ENCODE measurements around the gene FAM111B. TPM values are rescaled to one million over a fixed set of nuclear protein-coding genes. Genes with fewer than 3 reads are reported as not detected.

Gene FAM111B
- total RNA-seq, 1 experiment from 2014 or later, result 50.1 TPM

DNA sequence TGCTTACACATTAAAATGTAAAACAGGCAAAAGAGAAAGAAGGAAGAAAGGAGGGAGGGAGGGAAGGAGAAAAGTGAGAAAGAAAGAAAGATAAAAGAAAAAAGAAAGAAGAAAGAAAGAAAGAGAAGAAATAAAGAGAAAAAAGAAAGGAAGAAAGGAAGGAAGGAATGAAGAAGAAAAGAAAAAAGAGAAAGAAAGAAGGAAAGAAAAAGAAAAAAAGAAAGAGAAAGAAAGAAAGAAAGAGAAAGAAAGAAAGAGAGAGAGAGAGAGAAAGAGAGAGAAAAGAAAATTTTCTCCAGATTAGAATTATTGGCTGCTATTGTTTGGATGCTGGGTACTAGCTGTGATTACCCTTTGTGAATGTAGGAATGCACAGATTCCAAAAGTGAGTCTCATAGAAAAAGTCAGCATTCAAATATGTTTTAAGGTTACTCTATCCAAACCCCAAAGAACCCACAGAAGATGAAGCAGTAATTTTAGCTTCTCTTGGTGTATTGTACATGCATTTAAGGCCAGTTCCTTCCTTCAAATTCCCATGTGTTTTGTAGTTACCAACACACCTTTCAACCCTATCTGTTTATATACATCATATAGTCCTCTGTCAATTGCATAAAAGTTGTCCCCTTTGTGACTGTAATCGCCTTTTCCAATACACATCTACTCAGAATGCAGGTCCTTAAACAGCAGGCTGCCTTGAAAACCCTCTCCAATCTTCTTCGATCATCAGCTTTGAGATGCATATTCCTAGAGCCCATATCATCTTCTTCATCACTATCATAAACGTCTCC, 34.8 kb downstream of the FAM111B start:
- POLR2A ChIA-PET (ENCODE audit: low non-redundant PET), result interaction anchor here (0.6 kb wide), 1 partner anchor 35 kb away, joined by 4 read pairs; the partner anchor contains the start of gene FAM111B
- intact Hi-C loops (cut with micrococcal nuclease; ENCODE audit: unreplicated experiment), result no loop called here

DNA sequence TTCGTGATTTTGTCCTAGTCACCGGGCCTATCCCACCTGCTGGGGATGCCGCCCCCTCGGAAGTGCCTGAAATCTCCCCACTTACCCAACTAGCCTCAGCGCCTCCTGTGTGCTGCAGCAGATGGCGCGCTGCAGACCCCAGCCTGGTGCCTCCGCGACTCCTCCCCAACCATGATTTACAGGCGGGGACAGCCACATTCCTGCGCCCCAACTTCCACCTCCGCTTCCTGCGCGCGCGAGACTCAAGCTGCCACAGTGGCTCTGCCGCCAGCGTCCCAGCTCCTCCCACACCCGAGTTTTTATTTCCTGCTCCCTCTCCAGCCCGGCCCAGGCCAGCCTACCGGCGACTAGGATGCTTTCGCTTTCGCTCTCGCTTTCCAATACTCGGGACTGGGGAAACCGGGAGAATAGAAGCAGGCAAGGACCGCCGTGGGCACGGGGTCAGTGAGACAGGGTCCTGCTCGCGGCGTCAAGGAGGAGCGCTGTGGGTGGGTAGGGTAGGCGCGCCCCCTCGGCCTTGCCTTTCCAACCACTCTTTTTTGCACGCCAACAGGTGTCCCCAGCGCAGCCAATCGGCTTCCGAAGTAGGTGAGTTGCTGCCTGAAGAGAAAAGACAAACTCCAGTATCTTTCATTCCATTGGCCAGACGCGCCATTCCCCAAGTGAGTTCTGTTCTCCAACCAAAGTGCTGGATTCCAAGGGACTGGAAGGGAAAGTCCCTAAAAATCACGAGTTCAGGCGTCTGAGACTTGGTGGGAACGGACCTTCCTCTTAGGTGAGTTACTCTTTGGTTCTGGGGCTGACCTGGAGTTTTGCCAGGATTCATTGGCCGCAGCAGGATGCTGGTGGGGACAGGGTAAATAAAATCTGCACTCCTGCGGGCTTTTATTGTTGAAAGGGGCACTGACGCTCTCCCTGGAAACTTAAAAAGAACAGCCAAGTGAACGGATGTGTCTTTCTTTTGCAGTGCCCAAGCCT, 35.8 kb downstream of the FAM111B start, which contains the start of gene FAM111A:
TSS of gene FAM111A (plus strand) at position 327 of the 978 bp plus-strand sequence. CDS start 6,017 bp downstream, outside the sequence.
- peak; percentile 95 for DNase-seq (ENCODE audit: low spot score)
- Histone ChIP-seq H3K9me3 (ENCODE audit: low read depth, low read length, poor library complexity, severe bottlenecking) (no peaks in the 10 kb centered on the region), H3K36me3 (ENCODE audit: insufficient read depth, low read length, poor library complexity, severe bottlenecking) (peaks cover 5% of the 10 kb centered on the region), H3K27ac (ENCODE audit: low read depth, low read length, poor library complexity, severe bottlenecking) (peak within 1 kb of the TSS; percentile 80), H3K27me3 (replicated peaks; ENCODE audit: insufficient read depth, low read depth, low read length, poor library complexity) (no peaks in the 10 kb centered on the region), H3K4me1 (ENCODE audit: insufficient read depth, low read length, poor library complexity, severe bottlenecking) (peaks cover 22% of the 10 kb centered on the region), H3K4me3 (ENCODE audit: low read depth, low read length, poor library complexity, severe bottlenecking) (peak within 1 kb of the TSS; percentile 68)
- ChIA-PET POLR2A (ENCODE audit: low non-redundant PET) (no interaction called here), CTCF (interaction anchor here (0.6 to 1.7 kb wide), 2 partner anchors 16 to 85 kb away, joined by 3 to 13 read pairs; no protein-coding TSS in a partner anchor)
- TF ChIP-seq, protein P1, sequence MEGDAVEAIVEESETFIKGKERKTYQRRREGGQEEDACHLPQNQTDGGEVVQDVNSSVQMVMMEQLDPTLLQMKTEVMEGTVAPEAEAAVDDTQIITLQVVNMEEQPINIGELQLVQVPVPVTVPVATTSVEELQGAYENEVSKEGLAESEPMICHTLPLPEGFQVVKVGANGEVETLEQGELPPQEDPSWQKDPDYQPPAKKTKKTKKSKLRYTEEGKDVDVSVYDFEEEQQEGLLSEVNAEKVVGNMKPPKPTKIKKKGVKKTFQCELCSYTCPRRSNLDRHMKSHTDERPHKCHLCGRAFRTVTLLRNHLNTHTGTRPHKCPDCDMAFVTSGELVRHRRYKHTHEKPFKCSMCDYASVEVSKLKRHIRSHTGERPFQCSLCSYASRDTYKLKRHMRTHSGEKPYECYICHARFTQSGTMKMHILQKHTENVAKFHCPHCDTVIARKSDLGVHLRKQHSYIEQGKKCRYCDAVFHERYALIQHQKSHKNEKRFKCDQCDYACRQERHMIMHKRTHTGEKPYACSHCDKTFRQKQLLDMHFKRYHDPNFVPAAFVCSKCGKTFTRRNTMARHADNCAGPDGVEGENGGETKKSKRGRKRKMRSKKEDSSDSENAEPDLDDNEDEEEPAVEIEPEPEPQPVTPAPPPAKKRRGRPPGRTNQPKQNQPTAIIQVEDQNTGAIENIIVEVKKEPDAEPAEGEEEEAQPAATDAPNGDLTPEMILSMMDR (conservative IDR thresholded peaks at IDR 0.05; ENCODE audit: low read depth, low read length), result peak; percentile 68
- no peak for TF ChIP-seq EZH2 (IDR thresholded peaks at IDR 0.05; ENCODE audit: borderline replicate concordance, low read depth, low read length, poor library complexity, severe bottlenecking)
- BruUV-seq (replicated peaks), result no TSS peak
- intact Hi-C loops (cut with micrococcal nuclease; ENCODE audit: unreplicated experiment), result no loop called here

More for the DNA sequence above, 34.8 kb downstream of the FAM111B start:
- TSS peak; percentile 82 for BruUV-seq (replicated peaks)
- Histone ChIP-seq H3K4me3 (ENCODE audit: low read depth, low read length, poor library complexity, severe bottlenecking) (peak overlapping the region; percentile 68), H3K36me3 (ENCODE audit: insufficient read depth, low read length, poor library complexity, severe bottlenecking) (no peaks in the 10 kb centered on the region), H3K4me1 (ENCODE audit: insufficient read depth, low read length, poor library complexity, severe bottlenecking) (peaks cover 22% of the 10 kb centered on the region), H3K27me3 (replicated peaks; ENCODE audit: insufficient read depth, low read depth, low read length, poor library complexity) (no peaks in the 10 kb centered on the region), H3K27ac (ENCODE audit: low read depth, low read length, poor library complexity, severe bottlenecking) (peak overlapping the region; percentile 80), H3K9me3 (ENCODE audit: low read depth, low read length, poor library complexity, severe bottlenecking) (no peaks in the 10 kb centered on the region)
- no peak for TF ChIP-seq EZH2 (IDR thresholded peaks at IDR 0.05; ENCODE audit: borderline replicate concordance, low read depth, low read length, poor library complexity, severe bottlenecking)
- TF ChIP-seq, protein P1 (conservative IDR thresholded peaks at IDR 0.05; ENCODE audit: low read depth, low read length), result no peak
- CTCF ChIA-PET, result interaction anchor here (1.7 kb wide), 1 partner anchor 16 kb away, joined by 13 read pairs; no protein-coding TSS in a partner anchor
- no peak for DNase-seq (ENCODE audit: low spot score)

DNA sequence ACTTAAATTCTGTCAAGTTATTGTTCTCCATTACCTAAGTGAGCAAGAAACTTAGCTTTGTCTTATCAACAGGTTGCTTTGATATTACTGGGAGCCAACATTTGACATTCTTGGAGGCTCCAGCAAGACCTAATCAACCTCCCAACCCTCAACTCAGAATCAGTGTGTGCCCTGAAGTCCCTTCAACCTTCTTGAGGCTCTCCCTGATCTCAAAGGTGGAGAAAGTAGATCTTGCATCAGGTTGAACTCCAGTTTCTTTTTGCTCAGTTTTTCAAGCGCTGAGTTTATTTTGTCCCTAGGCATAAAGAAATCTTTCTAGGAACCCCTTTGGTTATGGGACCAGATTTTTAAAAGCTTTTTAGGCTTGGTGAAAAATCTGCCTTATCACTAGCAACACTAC, 37.1 kb downstream of the FAM111B start:
- no peaks in the 10 kb centered on the region for H3K27me3 ChIP-seq (replicated peaks; ENCODE audit: insufficient read depth, low read depth, low read length, poor library complexity)
- DNase-seq (ENCODE audit: low spot score), result peak; percentile 33
- intact Hi-C loops (cut with micrococcal nuclease; ENCODE audit: unreplicated experiment), result no loop called here
- BruUV-seq (replicated peaks), result no TSS peak
- peaks cover 22% of the 10 kb centered on the region for H3K4me1 ChIP-seq (ENCODE audit: insufficient read depth, low read length, poor library complexity, severe bottlenecking)
- H3K9me3 ChIP-seq (ENCODE audit: low read depth, low read length, poor library complexity, severe bottlenecking), result no peaks in the 10 kb centered on the region
- POLR2A ChIA-PET (ENCODE audit: low non-redundant PET), result interaction anchor here (0.6 kb wide), 1 partner anchor 664 kb away, joined by 4 read pairs; no protein-coding TSS in a partner anchor
- TF ChIP-seq, protein P1 (conservative IDR thresholded peaks at IDR 0.05; ENCODE audit: low read depth, low read length), result no peak
- no peak for TF ChIP-seq EZH2 (IDR thresholded peaks at IDR 0.05; ENCODE audit: borderline replicate concordance, low read depth, low read length, poor library complexity, severe bottlenecking)
- peaks cover 16% of the 10 kb centered on the region for H3K36me3 ChIP-seq (ENCODE audit: insufficient read depth, low read length, poor library complexity, severe bottlenecking)
- peak overlapping the region; percentile 68 for H3K4me3 ChIP-seq (ENCODE audit: low read depth, low read length, poor library complexity, severe bottlenecking)
- peak overlapping the region; percentile 80 for H3K27ac ChIP-seq (ENCODE audit: low read depth, low read length, poor library complexity, severe bottlenecking)
- CTCF ChIA-PET, result interaction anchor here (0.9 to 1.7 kb wide), 3 partner anchors 8 to 221 kb away, joined by 4 to 11 read pairs (median 10); no protein-coding TSS in a partner anchor

Data from A673 (cell line).